GM18517 (cell line): Measurements from ENCODE around the gene BMAL1.
"Not testable (repeated sequence)": the region's sequence is repeated elsewhere in the genome, so short reads cannot be mapped to it uniquely, and the experiment has no call there.

Source experiments
- ATAC-seq: cut with Tn5 transposase; IDR thresholded peaks from one replicate; pipeline ENCODE4 v1.9.1; 2021; ENCODE audit warnings: mild to moderate bottlenecking, moderate library complexity; ENCODE audit not compliant: unreplicated experiment

Gene BMAL1

DNA sequence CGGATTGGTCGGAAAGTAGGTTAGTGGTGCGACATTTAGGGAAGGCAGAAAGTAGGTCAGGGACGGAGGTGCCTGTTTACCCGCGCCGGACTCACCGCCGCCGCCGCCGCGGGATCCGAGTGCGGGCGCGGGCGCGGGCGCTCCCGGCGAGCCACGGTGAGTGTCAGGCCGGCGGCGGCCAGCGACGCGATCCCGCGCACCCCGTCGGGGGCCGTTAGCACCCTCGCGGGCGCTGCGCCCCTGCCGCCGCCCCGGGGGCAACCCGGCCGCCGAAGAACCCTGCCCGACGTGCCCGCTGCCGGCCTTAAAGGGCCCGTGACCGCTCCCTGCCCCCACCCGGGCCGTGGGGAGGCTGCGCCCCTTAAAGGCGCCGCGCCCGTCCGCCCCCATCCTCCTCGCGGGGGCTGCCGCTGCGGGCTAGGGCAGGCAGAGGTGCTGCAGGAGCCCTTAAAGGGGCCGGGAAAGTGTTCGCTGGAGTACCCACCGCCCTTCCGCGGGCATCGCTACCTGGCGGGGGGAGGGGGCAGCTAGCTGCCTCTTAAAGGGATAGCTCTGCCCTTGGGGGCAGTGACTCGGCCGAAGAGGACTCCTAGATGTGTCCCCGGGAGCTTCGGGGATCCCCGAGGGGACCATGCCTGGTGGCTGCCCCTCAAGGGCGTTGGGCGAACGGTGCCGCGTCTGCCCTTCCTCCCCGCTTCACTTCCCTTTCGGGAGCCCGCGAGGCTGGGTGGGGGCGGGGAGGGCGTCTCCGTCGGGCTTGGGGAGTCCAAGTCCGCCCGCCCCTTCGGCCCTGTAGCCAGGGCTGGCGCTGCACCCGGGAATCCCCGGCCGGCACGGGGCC is at the start of gene BMAL1:
Gene BMAL1 (plus strand): TSS at position 23 of the 841 bp plus-strand sequence. CDS start 76,519 bp downstream, outside the sequence.
- peak; percentile 25 for ATAC-seq

DNA sequence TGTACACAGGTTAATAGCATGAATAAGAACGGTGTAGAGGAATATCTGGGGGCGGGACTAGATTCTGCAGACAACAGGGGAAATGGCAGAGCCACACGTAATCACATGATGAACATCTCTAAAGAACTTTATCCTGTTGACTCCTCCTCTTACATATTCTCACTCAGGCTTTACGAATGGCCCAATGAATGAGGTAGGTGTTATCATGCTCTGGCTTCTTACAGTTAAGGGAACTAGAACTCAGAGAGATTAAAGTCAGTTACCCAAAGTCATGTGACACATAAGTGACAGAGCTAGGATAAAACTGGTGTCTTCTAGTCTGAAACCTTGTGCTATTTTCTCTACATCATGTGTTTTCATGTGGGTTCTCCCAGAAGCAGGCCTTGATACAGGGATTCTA is 49.0 kb upstream of the BMAL1 start:
- ATAC-seq: no peak

GRCh38 chr11:13229136-13229535 is 48.5 kb upstream of the BMAL1 start:
- no peak for ATAC-seq

GRCh38 chr11:13229711-13230318 is 47.8 kb upstream of the BMAL1 start:
- ATAC-seq: no peak

DNA sequence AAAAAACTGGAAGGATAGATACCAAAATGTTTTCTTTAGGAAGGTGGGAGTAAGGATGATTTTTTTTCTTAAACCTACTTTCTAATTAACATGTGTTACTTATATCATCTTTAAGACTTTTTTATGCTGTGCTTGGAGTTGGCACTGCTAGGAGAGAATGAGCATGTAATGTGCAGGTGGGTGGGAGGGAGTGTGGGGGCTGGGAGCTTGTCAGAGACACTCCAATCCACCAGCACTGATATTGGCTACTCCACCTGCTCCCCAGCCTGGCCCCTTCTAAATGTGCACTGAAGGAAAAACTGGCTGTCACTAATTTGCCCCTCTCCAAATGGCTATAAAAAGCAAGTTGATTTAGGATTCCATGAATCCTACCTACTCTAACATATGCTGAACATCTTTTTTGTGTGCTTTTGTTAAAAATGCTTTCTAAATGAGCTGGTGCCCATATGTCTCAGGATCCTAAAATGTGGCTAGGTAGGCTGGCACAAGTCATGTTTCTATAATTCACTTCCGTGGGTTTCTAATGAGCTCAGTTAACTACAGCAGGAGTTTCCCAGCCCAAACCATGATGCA is 44.3 kb upstream of the BMAL1 start:
- no peak for ATAC-seq

DNA sequence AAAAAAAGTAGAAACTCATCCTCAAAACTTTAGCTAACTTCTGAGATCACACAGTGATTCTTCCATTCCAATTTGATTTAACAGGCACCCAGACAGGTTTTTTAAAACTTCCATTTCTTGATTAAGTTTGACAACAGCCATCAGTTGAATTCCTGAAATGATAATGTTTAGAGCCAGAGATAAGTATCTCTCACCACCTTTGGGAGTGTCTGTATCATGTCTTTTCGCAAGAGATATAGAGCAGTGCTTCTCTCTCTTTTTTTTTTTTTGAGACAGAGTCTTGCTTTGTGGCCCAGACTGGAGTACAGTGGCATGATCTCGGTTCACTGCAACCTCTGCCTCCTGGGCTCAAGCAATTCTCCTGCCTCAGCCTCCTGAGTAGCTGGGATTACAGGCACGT is 41.7 kb upstream of the BMAL1 start:
- no peak for ATAC-seq

- ATAC-seq: no peak
Observed at GRCh38 chr11:13236626-13237025, 41.0 kb upstream of the BMAL1 start.

DNA sequence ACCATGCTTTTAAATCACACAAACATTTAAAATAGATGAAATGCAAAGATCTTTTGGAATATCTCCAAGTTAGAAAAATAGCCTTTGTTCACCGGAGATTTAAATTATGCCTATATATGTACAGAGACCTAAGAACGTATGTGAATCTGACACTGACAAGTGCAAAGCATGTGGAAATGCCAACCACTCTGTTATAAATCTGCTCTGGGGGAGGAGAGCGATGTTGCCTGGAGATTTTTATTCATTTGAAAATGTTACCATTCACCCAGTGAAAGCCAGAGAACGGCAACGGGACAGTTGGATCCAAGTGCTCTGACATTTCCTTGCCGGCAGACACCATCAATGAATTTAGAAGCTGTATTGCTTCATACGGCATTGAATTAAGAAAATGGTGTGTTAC is 39.8 kb upstream of the BMAL1 start:
- ATAC-seq: no peak

GRCh38 chr11:13238879-13239514 is 38.6 kb upstream of the BMAL1 start:
- ATAC-seq: peak; percentile 73

DNA sequence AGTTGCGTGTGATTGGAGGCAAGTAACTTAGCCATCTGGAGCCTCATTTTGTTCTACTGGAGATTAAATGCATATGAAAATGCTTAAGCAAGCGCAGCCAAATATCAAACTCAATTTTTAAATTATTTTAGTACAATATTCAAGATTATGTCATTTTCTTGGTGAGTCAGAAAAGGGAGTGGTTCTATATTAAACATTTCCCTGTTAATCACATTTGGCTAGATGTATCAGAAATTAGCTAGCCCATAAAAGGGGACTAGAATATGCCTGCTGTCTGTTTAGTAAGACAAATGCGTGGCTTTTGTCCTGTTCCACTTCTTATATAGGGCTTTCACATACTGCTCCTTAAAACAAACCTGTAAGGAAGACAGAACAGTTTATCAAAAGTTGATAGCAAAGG is 35.0 kb upstream of the BMAL1 start:
- no peak for ATAC-seq

DNA sequence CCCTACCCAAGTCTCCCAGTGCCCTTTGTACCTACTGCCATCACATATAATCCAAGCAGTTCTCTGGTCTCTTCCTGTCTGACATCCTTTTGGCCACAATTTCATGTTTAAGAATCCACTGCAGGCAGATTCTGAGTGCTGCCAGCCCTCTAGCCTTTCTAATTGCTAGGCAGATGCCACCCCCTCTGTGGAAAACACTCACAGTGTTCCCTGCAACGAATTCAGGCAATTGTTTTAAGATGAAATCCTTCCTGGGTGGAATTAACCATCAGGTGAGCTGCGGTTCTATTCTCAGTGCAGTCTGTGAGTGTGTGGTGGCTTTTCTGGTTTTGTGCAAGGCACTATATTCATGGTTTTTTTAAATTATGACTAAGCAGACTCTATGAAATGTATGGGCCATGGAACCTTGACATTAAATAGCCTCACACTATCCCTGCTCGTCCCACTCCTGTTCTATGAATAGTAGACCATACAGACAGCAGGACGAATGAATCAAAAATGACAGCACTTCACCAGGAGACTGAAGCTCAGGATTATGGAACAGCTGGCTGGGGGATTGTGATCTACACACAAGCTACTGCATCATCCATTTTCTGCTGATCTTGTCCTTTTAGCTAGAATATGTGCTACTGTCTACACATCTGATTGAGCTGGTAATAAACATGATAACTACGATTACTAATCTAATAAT is 29.8 kb upstream of the BMAL1 start:
- ATAC-seq: no peak

DNA sequence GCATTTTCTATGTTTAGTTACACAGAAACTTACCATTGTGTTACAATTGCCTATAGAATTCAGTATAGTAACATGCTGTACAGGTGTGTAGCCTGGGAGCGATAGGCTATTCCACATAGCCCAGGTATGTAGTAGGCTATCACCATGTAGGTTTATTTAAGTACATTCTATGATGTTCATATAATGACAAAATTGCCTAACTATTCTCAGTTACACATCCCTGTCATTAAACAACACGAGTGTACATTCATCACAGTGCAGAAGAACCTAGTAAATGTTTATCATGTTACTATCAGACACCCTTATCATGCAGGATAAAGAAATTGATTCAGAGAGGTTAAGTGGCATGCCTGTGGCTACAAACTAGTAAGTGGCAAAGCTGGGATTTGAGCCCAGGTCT is 28.4 kb upstream of the BMAL1 start:
- ATAC-seq: no peak

DNA sequence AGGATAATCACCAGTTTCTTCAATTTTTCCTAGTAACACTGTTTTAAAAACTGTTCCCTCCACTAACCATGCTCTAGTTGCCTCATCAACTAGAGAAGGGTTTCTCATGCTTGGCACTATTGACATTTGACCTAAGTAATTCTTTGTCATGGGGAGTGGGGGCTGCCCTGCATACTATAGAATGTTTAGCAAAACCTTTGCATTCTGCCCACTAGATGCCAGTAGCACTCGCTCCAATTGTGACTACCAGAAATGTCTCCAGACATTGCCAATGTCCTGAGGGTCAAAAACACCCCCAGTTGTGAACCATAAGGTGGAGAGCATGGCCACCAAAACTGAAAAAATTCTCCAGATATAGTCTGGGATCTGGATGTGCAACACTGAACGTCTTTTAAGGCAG is 27.6 kb upstream of the BMAL1 start:
- no peak for ATAC-seq

GRCh38 chr11:13251966-13252365 is 25.6 kb upstream of the BMAL1 start:
- no peak for ATAC-seq

GRCh38 chr11:13252438-13252837 is 25.2 kb upstream of the BMAL1 start:
- ATAC-seq: no peak

DNA sequence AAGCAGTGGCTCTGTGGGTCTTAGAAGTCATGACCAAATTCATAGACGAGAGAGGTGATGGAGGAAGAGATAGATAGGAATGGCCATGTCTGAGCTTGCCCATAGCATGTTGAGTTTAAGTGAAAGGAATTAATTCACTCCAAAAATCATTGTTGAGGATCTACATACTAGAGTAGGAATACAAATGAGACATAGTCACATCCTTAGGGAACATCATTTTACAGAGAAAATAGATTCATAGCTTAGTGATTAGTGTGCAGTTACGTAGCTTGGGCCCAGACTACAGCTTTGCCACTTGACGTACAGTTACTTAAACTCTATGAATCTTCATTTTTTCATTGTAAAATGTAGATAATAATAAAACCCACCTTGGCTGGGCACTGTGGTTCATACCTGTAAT is 21.4 kb upstream of the BMAL1 start:
- no peak for ATAC-seq

GRCh38 chr11:13258061-13258460 is 19.5 kb upstream of the BMAL1 start:
- not testable (repeated sequence) for ATAC-seq

DNA sequence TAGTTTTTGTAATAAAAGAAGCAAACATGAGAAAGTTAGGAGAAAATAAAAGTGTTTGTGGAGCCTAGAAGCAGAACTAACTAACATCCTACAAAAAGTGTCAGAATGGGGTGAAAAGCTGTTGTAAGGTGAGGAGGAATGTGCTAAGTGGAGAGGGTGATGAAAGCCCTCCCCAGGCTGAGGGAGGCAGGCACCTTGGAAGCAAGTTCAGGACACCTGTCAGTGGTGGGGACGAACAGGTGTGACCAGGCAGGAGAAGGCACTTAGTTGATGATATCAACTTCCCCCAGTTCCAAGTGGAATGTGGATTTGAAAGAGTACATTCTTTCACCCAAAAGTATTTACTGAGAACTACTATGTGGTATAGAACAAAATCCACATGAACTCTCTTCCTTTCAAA is 18.7 kb upstream of the BMAL1 start:
- ATAC-seq: no peak

DNA sequence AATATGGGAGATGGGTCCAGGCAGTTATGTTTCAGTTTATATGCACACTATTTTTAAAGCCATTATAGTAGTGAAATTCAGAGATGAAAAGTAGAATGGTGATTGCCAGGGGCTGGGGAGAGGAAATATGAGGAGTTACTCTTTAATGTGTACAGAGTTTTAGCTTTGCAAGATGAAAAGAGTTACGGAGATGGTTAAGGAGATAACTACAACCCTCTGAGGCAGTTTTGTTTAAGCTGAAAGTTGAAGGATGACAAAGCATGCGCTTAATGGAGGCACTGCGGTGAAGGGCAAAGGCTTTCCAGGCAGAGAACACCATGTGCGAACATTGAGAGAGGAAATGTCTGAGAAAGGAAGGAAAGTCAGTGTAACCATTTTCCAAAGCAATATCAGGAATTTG is 18.2 kb upstream of the BMAL1 start:
- no peak for ATAC-seq

GRCh38 chr11:13260201-13260962 is 17.2 kb upstream of the BMAL1 start:
- ATAC-seq: no peak
